Measurements from ENCODE around the gene ARHGAP15.

DNA sequence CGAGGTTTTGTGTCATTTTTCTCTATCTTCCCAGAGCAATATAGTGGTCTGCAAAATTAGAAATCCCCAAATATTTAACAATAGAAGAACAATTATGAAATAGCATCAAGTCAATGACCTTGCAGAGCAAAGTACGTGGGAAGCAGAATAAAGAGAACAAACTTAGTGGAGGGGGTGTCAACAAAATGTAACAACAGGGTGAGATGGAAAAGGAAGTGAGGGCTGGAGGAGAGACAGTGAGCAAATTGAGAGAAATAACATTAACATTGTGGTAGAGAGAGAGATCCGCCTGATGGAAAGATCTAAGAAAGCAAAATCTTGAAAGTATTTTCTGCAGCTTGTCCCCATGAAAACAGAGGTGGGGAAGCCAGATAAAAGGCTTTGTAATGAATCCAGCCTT, 23.4 kb downstream of the ARHGAP15 start:
- TF ChIP-seq EZH2 (IDR thresholded peaks at IDR 0.05; ENCODE audit: low read depth, unreplicated experiment) (no peak), POLR2AphosphoS5 (IDR thresholded peaks at IDR 0.05; ENCODE audit: low read depth) (no peak), EZH2phosphoT487 (IDR thresholded peaks at IDR 0.05; ENCODE audit: unreplicated experiment) (no peak), JUNB (IDR thresholded peaks at IDR 0.05; ENCODE audit: unreplicated experiment) (no peak), ZNF331 (CRISPR knock-in tag; IDR thresholded peaks at IDR 0.05; ENCODE audit: low read depth) (no peak), NANOG (IDR thresholded peaks at IDR 0.05; ENCODE audit: borderline replicate concordance) (no peak)
- TF ChIP-seq, protein P1, sequence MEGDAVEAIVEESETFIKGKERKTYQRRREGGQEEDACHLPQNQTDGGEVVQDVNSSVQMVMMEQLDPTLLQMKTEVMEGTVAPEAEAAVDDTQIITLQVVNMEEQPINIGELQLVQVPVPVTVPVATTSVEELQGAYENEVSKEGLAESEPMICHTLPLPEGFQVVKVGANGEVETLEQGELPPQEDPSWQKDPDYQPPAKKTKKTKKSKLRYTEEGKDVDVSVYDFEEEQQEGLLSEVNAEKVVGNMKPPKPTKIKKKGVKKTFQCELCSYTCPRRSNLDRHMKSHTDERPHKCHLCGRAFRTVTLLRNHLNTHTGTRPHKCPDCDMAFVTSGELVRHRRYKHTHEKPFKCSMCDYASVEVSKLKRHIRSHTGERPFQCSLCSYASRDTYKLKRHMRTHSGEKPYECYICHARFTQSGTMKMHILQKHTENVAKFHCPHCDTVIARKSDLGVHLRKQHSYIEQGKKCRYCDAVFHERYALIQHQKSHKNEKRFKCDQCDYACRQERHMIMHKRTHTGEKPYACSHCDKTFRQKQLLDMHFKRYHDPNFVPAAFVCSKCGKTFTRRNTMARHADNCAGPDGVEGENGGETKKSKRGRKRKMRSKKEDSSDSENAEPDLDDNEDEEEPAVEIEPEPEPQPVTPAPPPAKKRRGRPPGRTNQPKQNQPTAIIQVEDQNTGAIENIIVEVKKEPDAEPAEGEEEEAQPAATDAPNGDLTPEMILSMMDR (conservative IDR thresholded peaks at IDR 0.05; ENCODE audit: low read depth in 2 of 2), result no peak
- TF ChIP-seq, protein P2, sequence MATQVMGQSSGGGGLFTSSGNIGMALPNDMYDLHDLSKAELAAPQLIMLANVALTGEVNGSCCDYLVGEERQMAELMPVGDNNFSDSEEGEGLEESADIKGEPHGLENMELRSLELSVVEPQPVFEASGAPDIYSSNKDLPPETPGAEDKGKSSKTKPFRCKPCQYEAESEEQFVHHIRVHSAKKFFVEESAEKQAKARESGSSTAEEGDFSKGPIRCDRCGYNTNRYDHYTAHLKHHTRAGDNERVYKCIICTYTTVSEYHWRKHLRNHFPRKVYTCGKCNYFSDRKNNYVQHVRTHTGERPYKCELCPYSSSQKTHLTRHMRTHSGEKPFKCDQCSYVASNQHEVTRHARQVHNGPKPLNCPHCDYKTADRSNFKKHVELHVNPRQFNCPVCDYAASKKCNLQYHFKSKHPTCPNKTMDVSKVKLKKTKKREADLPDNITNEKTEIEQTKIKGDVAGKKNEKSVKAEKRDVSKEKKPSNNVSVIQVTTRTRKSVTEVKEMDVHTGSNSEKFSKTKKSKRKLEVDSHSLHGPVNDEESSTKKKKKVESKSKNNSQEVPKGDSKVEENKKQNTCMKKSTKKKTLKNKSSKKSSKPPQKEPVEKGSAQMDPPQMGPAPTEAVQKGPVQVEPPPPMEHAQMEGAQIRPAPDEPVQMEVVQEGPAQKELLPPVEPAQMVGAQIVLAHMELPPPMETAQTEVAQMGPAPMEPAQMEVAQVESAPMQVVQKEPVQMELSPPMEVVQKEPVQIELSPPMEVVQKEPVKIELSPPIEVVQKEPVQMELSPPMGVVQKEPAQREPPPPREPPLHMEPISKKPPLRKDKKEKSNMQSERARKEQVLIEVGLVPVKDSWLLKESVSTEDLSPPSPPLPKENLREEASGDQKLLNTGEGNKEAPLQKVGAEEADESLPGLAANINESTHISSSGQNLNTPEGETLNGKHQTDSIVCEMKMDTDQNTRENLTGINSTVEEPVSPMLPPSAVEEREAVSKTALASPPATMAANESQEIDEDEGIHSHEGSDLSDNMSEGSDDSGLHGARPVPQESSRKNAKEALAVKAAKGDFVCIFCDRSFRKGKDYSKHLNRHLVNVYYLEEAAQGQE (IDR thresholded peaks at IDR 0.05; ENCODE audit: unreplicated experiment), result no peak
- TF ChIP-seq, protein P3, sequence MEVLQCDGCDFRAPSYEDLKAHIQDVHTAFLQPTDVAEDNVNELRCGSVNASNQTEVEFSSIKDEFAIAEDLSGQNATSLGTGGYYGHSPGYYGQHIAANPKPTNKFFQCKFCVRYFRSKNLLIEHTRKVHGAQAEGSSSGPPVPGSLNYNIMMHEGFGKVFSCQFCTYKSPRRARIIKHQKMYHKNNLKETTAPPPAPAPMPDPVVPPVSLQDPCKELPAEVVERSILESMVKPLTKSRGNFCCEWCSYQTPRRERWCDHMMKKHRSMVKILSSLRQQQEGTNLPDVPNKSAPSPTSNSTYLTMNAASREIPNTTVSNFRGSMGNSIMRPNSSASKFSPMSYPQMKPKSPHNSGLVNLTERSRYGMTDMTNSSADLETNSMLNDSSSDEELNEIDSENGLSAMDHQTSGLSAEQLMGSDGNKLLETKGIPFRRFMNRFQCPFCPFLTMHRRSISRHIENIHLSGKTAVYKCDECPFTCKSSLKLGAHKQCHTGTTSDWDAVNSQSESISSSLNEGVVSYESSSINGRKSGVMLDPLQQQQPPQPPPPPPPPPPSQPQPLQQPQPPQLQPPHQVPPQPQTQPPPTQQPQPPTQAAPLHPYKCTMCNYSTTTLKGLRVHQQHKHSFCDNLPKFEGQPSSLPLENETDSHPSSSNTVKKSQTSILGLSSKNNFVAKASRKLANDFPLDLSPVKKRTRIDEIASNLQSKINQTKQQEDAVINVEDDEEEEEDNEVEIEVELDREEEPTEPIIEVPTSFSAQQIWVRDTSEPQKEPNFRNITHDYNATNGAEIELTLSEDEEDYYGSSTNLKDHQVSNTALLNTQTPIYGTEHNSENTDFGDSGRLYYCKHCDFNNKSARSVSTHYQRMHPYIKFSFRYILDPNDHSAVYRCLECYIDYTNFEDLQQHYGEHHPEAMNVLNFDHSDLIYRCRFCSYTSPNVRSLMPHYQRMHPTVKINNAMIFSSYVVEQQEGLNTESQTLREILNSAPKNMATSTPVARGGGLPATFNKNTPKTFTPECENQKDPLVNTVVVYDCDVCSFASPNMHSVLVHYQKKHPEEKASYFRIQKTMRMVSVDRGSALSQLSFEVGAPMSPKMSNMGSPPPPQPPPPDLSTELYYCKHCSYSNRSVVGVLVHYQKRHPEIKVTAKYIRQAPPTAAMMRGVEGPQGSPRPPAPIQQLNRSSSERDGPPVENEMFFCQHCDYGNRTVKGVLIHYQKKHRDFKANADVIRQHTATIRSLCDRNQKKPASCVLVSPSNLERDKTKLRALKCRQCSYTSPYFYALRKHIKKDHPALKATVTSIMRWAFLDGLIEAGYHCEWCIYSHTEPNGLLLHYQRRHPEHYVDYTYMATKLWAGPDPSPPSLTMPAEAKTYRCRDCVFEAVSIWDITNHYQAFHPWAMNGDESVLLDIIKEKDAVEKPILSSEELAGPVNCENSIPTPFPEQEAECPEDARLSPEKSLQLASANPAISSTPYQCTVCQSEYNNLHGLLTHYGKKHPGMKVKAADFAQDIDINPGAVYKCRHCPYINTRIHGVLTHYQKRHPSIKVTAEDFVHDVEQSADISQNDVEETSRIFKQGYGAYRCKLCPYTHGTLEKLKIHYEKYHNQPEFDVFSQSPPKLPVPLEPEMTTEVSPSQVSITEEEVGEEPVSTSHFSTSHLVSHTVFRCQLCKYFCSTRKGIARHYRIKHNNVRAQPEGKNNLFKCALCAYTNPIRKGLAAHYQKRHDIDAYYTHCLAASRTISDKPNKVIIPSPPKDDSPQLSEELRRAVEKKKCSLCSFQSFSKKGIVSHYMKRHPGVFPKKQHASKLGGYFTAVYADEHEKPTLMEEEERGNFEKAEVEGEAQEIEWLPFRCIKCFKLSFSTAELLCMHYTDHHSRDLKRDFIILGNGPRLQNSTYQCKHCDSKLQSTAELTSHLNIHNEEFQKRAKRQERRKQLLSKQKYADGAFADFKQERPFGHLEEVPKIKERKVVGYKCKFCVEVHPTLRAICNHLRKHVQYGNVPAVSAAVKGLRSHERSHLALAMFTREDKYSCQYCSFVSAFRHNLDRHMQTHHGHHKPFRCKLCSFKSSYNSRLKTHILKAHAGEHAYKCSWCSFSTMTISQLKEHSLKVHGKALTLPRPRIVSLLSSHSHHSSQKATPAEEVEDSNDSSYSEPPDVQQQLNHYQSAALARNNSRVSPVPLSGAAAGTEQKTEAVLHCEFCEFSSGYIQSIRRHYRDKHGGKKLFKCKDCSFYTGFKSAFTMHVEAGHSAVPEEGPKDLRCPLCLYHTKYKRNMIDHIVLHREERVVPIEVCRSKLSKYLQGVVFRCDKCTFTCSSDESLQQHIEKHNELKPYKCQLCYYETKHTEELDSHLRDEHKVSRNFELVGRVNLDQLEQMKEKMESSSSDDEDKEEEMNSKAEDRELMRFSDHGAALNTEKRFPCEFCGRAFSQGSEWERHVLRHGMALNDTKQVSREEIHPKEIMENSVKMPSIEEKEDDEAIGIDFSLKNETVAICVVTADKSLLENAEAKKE (CRISPR knock-in tag; IDR thresholded peaks at IDR 0.05), result no peak
- TF ChIP-seq, protein P4, sequence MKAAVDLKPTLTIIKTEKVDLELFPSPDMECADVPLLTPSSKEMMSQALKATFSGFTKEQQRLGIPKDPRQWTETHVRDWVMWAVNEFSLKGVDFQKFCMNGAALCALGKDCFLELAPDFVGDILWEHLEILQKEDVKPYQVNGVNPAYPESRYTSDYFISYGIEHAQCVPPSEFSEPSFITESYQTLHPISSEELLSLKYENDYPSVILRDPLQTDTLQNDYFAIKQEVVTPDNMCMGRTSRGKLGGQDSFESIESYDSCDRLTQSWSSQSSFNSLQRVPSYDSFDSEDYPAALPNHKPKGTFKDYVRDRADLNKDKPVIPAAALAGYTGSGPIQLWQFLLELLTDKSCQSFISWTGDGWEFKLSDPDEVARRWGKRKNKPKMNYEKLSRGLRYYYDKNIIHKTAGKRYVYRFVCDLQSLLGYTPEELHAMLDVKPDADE (IDR thresholded peaks at IDR 0.05), result no peak

All from GM23338 (cell line).